Measurements from ENCODE around the gene PURB. TPM values are rescaled to one million over a fixed set of nuclear protein-coding genes. Genes with fewer than 3 reads are reported as not detected.

PURB gene
- 10.7 to 11.5 TPM (median 10.8 TPM) in 5 replicates for total RNA-seq (2022; extraction: Qiagen RNA extraction; ENCODE audit: low read depth)

DNA sequence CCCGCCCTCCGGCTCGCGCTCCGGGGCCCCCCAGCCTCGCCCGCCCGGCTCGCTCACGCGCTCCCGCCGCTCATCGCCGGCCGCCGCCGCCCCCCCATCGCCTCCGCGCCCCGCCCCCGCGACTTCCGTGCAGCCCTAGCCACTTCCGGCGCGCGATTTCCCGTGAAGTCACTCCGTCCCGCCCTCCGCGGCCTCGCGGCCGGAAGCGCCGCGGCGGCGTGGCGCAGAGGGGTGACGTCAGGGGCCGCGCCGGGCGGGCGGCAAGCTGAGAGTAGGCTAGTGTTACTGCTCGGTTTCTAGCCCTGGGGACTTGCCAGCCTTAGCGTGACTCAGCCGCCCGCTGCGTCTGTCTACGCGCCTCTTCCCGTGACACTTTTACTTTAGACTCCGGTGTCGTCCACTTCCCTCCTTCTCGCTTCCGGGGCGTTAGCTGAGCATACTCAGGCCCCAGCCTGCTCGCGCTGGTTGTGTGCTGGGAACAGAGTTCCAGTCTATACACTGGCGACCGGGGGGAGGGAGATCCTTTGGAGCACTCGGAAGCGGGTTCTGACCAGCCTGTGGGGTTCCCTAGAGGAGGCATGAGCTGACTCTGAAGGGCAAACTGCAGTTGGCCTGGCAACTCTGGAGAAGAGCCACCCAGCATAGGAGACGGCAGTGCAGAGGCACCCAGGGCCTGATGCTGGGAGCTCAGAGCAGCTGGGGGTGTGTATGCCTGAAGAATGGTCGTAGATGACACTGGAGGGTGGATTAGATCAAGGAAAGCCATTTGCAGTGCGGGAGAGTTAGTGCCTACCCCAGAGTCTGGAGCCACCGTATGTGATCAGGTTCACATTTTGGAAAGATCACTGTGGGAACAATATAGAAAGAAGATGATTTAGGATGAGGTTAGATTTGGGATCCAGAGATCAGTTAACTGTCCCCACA, at the start of gene PURB:
Gene PURB, minus strand, starts transcription at position 137 of the 924 bp plus-strand sequence. CDS start 182 bp downstream, outside the sequence.

DNA sequence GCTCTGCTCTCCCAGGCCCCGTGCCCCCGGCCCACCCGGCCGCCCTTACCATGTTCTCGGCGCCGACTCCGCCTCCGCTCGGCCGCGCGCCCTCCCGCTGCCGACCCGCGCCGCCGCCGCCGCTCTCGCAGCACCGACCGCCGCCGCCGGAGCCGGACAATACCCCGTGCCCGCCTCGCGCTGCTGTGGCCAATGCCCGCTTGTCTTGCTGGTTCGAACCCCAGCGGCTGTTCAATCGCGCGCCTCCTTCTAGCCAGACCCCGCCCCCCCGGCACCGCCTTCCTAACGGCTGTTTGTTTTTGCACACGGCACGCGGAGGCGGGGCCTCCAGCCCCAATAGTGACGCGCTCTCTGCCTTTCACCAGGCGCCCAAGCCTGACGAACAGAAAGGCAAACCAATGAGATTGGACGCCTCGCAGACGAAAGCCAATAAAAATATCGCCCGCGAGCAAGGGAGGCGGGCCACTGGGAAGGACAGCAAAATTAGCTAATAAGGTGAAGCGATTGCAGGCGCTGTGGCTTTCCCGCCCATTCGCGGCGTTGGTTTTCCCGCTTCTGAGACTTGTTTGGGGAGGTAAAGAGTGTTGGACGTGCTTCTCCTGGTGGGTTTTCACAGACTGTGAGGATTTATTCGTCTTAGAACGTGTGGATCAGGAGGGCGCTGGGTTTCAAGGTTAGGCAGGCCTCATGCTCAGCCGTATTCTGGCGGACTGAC, 37.3 kb downstream of the PURB start, which contains the start of gene H2AZ2:
Gene H2AZ2, minus strand, starts transcription at position 168 of the 715 bp plus-strand sequence. Its CDS starts 116 bp downstream, at position 52.

Other genes starting within 250 kb of the PURB start
- gene ZMIZ2, start 136.7 kb downstream of the PURB start, total RNA-seq (2022; extraction: Qiagen RNA extraction; ENCODE audit: low read depth), result 25.4 to 38.0 TPM (median 34.8 TPM) in 5 replicates
- gene PPIA, start 88.8 kb downstream of the PURB start, total RNA-seq (2022; extraction: Qiagen RNA extraction; ENCODE audit: low read depth), result 4,920 to 6,264 TPM (median 5,217 TPM) in 5 replicates
- 207 to 270 TPM (median 251 TPM) in 5 replicates for gene H2AZ2, start 37.4 kb downstream of the PURB start, total RNA-seq (2022; extraction: Qiagen RNA extraction; ENCODE audit: low read depth)
- gene MYO1G, start 93.5 kb upstream of the PURB start, total RNA-seq (2022; extraction: Qiagen RNA extraction; ENCODE audit: low read depth), result 0.09 to 0.12 TPM (median 0.11 TPM) in 5 replicates
- gene CCM2, start 114.7 kb upstream of the PURB start, total RNA-seq (2022; extraction: Qiagen RNA extraction; ENCODE audit: low read depth), result 32.5 to 45.6 TPM (median 42.6 TPM) in 5 replicates
- gene NACAD, start 203.4 kb upstream of the PURB start, total RNA-seq (2022; extraction: Qiagen RNA extraction; ENCODE audit: low read depth), result 0.14 to 0.26 TPM (median 0.16 TPM) in 5 replicates
- 105 to 116 TPM (median 108 TPM) in 5 replicates for gene TBRG4, start 226.2 kb upstream of the PURB start, total RNA-seq (2022; extraction: Qiagen RNA extraction; ENCODE audit: low read depth)

Data from A549 treated with CpdA at 1 μM for 4 hours (cell line).